ENCODE results near the gene FADS1.

- TF ChIP-seq POLR2A (IDR thresholded peaks at IDR 0.05): no peak
- TF ChIP-seq CTCF (IDR thresholded peaks at IDR 0.05): no peak
These were observed 46.8 kb upstream of the FADS1 start for GRCh38 chr11:61863548-61864081.
